Measurements from ENCODE around the gene CLDN5. TPM values are rescaled to one million over a fixed set of nuclear protein-coding genes. Genes with fewer than 3 reads are reported as not detected.
A peak's percentile ranks its signal among the peaks of the same experiment; 100 is the strongest.

Gene CLDN5
- total RNA-seq, 1 experiment from 2014 or later = 0.47 TPM

DNA sequence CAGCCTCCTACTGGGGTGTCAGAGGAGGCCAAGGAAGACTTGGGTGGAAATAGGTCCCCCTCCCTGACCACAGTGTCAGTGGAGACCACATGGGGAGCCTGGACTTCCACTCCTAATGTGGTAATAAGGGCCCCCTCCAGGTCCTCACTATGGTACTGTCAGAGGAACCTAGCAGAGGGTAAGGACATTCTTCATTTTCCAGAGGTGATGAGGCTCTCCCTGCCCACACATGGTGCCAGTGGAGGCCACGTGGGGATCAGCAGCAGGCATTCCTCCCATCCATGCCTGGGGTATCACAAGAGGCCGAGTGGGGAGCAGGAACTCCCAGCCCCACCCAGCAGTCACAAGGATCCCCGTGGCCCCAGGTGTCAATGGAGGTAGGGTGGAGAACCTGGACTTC is 6.5 kb upstream of the CLDN5 start:
- no peak overlapping the region for H3K4me3 ChIP-seq (ENCODE audit: low read length)
- H3K9ac ChIP-seq (ENCODE audit: low read length) = no peak overlapping the region
- H2AFZ ChIP-seq (ENCODE audit: low read length) = no peak overlapping the region
- intact Hi-C loops (cut with micrococcal nuclease) = no loop called here
- no peaks in the 10 kb centered on the region for H3K36me3 ChIP-seq (ENCODE audit: low read depth, low read length)
- ChIA-PET POLR2A (ENCODE audit: unreplicated experiment) (no interaction called here), CTCF (no interaction called here)
- H3K4me2 ChIP-seq (ENCODE audit: low read length) = no peak overlapping the region
- H3K79me2 ChIP-seq (ENCODE audit: low read length) = no peaks in the 10 kb centered on the region
- no TSS peak for BruUV-seq (replicated peaks)
- TF ChIP-seq, protein P1, sequence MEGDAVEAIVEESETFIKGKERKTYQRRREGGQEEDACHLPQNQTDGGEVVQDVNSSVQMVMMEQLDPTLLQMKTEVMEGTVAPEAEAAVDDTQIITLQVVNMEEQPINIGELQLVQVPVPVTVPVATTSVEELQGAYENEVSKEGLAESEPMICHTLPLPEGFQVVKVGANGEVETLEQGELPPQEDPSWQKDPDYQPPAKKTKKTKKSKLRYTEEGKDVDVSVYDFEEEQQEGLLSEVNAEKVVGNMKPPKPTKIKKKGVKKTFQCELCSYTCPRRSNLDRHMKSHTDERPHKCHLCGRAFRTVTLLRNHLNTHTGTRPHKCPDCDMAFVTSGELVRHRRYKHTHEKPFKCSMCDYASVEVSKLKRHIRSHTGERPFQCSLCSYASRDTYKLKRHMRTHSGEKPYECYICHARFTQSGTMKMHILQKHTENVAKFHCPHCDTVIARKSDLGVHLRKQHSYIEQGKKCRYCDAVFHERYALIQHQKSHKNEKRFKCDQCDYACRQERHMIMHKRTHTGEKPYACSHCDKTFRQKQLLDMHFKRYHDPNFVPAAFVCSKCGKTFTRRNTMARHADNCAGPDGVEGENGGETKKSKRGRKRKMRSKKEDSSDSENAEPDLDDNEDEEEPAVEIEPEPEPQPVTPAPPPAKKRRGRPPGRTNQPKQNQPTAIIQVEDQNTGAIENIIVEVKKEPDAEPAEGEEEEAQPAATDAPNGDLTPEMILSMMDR (conservative IDR thresholded peaks at IDR 0.05; ENCODE audit: low read depth, low read length) = no peak
- TF ChIP-seq EZH2 (IDR thresholded peaks at IDR 0.05; ENCODE audit: low read length, unreplicated experiment) (no peak), EZH2phosphoT487 (IDR thresholded peaks at IDR 0.05; ENCODE audit: borderline replicate concordance, low read length) (no peak)
- H4K20me1 ChIP-seq (ENCODE audit: low read length) = no peaks in the 10 kb centered on the region
- no peak overlapping the region for H3K27ac ChIP-seq (ENCODE audit: low read length)
- DNase-seq (no peak), ATAC-seq (no peak)
- no peaks in the 10 kb centered on the region for H3K9me3 ChIP-seq (ENCODE audit: low read length)
- no peaks in the 10 kb centered on the region for H3F3A ChIP-seq (ENCODE audit: low read length, unreplicated experiment)
- H3K9me2 ChIP-seq (replicated peaks; ENCODE audit: low read length) = no peaks in the 10 kb centered on the region
- peaks cover 11% of the 10 kb centered on the region for H3K4me1 ChIP-seq (ENCODE audit: insufficient read depth, low read length)
- no peaks in the 10 kb centered on the region for H3K27me3 ChIP-seq (ENCODE audit: low read length)

DNA sequence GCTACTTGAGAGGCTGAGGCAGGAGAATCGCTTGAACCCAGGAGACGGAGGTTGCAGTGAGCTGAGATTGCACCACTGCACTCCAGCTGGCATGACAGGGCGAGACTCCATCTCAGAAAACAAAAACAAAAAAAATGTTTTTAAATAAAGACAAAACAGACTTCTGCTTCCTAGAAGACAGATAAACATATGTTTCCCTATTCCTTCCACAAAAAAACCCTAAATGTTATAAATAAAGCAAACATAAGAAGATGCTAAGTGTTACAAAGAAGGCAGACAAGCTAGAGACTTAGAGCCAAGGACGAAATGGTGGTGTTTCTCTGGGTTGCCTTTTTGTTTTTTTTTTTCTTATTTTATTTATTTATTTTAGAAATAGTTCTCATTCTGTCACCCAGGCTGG is 5.6 kb upstream of the CLDN5 start:
- Histone ChIP-seq H3K9me2 (replicated peaks; ENCODE audit: low read length) (no peaks in the 10 kb centered on the region), H2AFZ (ENCODE audit: low read length) (no peak overlapping the region), H3K9ac (ENCODE audit: low read length) (no peak overlapping the region), H3K4me3 (ENCODE audit: low read length) (no peak overlapping the region), H3F3A (ENCODE audit: low read length, unreplicated experiment) (no peaks in the 10 kb centered on the region), H3K4me1 (ENCODE audit: insufficient read depth, low read length) (peaks cover 11% of the 10 kb centered on the region), H3K36me3 (ENCODE audit: low read depth, low read length) (no peaks in the 10 kb centered on the region), H3K9me3 (ENCODE audit: low read length) (no peaks in the 10 kb centered on the region), H3K79me2 (ENCODE audit: low read length) (no peaks in the 10 kb centered on the region), H3K27me3 (ENCODE audit: low read length) (no peaks in the 10 kb centered on the region), H4K20me1 (ENCODE audit: low read length) (no peaks in the 10 kb centered on the region), H3K4me2 (ENCODE audit: low read length) (no peak overlapping the region), H3K27ac (ENCODE audit: low read length) (no peak overlapping the region)
- DNase-seq (no peak), ATAC-seq (no peak)
- intact Hi-C loops (cut with micrococcal nuclease) = no loop called here
- ChIA-PET POLR2A (ENCODE audit: unreplicated experiment) (no interaction called here), CTCF (interaction anchor here (0.7 kb wide), 1 partner anchor 226 kb away, joined by 3 read pairs; no protein-coding TSS in a partner anchor)
- no TSS peak for BruUV-seq (replicated peaks)
- TF ChIP-seq EZH2phosphoT487 (IDR thresholded peaks at IDR 0.05; ENCODE audit: borderline replicate concordance, low read length) (no peak), EZH2 (IDR thresholded peaks at IDR 0.05; ENCODE audit: low read length, unreplicated experiment) (no peak)
- TF ChIP-seq, protein P1 (conservative IDR thresholded peaks at IDR 0.05; ENCODE audit: low read depth, low read length) = no peak

DNA sequence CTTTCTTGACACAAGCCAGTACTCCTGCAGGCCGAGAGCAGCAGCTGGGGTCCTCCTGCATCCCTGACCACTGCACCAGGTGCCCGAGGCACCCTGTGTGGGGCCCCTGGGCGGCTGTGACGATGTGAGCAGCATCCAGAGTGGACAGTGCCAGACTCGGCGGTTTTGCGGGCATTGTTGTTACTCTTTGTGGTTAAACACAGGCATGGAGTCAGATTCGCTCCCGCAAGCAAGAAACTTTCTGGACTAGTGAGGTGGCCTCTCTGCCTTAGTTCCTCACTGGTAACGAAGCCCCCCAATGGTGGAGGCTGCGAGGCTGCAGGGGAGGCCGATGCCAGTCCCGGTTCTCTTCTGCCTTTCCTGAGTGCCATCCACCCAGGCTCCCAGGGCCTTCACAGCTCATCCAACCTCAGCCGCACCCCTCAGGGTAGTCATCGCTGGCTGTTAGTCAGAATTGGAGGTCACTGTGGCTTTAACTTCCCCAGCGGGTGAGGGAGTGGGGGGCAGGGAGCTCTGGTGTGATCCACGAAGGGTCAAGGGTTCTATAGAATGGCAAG is 3.7 kb upstream of the CLDN5 start:
- intact Hi-C loops (cut with micrococcal nuclease) = no loop called here
- Histone ChIP-seq H3K36me3 (ENCODE audit: low read depth, low read length) (no peaks in the 10 kb centered on the region), H3K4me1 (ENCODE audit: insufficient read depth, low read length) (peaks cover 11% of the 10 kb centered on the region), H3K79me2 (ENCODE audit: low read length) (no peaks in the 10 kb centered on the region), H3F3A (ENCODE audit: low read length, unreplicated experiment) (no peaks in the 10 kb centered on the region), H3K27me3 (ENCODE audit: low read length) (no peaks in the 10 kb centered on the region), H3K27ac (ENCODE audit: low read length) (peak overlapping the region; percentile 37), H2AFZ (ENCODE audit: low read length) (peak overlapping the region; percentile 75), H3K9me3 (ENCODE audit: low read length) (no peaks in the 10 kb centered on the region), H3K4me2 (ENCODE audit: low read length) (peak overlapping the region; percentile 66), H3K4me3 (ENCODE audit: low read length) (no peak overlapping the region; the same call in 1 of the 2 replicates), H3K9ac (ENCODE audit: low read length) (peak overlapping the region; percentile 29; the same call in 1 of the 2 replicates), H4K20me1 (ENCODE audit: low read length) (no peaks in the 10 kb centered on the region), H3K9me2 (replicated peaks; ENCODE audit: low read length) (no peaks in the 10 kb centered on the region)
- ATAC-seq = peak; percentile 92
- ChIA-PET POLR2A (ENCODE audit: unreplicated experiment) (no interaction called here), CTCF (interaction anchor here (0.7 kb wide), 1 partner anchor 102 kb away, joined by 3 read pairs; no protein-coding TSS in a partner anchor)
- DNase-seq = peak; percentile 69
- BruUV-seq (replicated peaks) = no TSS peak
- TF ChIP-seq EZH2phosphoT487 (IDR thresholded peaks at IDR 0.05; ENCODE audit: borderline replicate concordance, low read length) (no peak), EZH2 (IDR thresholded peaks at IDR 0.05; ENCODE audit: low read length, unreplicated experiment) (no peak)

Data from PC-3 (cell line).